BE2C (cell line): ENCODE data around the gene SLC39A7.

ENCODE experiments used
- DNase-seq: peaks from one replicate; pipeline ENCODE4 v3.0.0-alpha.2; 2020
- H3K27me3 ChIP-seq: fragments of 250-450 bp; sonication (Bioruptor Pico); 2 replicates; pipeline ENCODE4 v1.5.1; 2020; ENCODE audit warnings: mild to moderate bottlenecking
- H3K36me3 ChIP-seq: fragments of 250-450 bp; sonication (Bioruptor Pico); 2 replicates; pipeline ENCODE4 v1.5.1; 2020; ENCODE audit warnings: mild to moderate bottlenecking
- H3K4me1 ChIP-seq: fragments of 250-450 bp; sonication (Bioruptor Pico); 2 replicates; pipeline ENCODE4 v1.5.1; 2020
- H3K4me3 ChIP-seq: 2 replicates; pipeline ENCODE4 v1.5.1; 2011; ENCODE audit warnings: low read depth, low read length
- H3K9me3 ChIP-seq: fragments of 250-450 bp; sonication (Bioruptor Pico); 2 replicates; pipeline ENCODE4 v1.5.1; 2020
- CTCF ChIP-seq: IDR thresholded peaks from 2 replicates; pipeline ENCODE4 v1.5.1; 2012; ENCODE audit warnings: mild to moderate bottlenecking, low read depth, low read length

Gene SLC39A7

DNA sequence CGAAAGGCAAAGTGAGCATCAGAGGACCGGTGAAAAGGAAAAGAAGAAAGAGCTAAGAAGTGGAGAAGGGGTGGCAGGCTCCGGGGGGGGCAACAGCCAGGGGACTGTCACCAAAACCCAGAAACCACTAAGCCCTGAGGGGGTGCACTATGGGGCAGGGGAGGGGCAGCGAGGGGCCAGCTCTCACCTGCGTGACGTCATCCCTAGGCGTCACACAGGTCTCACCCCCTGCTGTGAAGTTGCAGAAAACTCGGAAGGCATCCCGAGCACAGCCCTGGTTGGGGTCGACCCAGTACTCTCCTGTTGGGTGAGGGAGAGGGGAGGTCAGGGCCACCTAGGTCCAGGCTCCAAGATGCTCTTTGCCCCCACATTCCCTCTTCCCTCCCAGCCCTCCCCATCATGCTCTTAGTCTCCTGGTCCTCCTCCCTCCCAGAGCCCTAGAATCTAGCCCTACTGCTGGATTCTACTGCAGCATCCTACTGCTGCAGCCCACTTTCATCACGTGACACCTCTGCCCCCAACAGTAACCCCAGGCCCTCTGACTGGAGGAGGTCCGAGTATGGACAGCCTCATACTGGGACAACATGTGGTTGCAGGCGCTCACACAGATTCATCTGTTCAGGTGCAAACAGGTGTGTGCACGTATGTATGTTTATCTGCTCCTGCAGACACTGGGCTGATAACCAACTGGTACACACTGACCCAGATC, 35.8 kb upstream of the SLC39A7 start:
- H3K9me3 ChIP-seq, result no peaks in the 10 kb centered on the region
- H3K4me1 ChIP-seq, result peaks cover under 1% of the 10 kb centered on the region; the same call in 1 of the 2 replicates
- H3K36me3 ChIP-seq, result no peaks in the 10 kb centered on the region
- no peak for TF ChIP-seq CTCF
- DNase-seq, result no peak
- no peaks in the 10 kb centered on the region for H3K27me3 ChIP-seq
- no peak overlapping the region for H3K4me3 ChIP-seq

DNA sequence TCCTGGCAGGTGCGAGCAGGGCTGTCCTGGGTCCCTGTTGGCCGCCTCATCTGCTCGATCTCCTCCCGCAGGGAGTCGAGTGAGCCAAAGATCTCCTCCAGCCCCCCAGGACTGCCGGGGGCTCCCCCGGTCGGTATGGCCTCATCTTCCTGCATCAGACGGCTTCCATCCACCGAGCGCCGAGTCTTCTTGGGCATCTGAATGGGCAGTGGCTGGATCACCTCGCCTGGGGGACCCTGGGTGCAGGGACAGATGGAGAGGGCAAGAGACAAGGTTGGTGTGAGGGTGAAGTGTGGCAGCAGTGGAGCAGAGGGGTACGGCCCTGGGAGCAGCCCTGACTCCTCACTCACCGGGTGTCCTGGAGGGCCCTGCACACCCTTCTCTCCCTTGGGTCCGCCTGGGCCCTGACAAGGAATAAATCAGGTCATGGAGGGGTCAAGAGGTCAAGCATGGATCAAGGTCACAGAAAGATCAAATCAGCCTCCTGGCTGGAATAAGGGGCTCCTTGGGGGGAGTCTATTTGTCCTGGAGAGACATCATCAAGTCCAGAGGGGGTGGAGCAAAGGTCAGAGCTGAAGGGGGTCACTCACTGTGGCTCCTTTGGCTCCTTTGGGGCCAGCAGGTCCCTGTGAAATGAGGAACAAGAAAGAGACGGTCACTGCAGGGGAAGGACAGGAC, 34.9 kb upstream of the SLC39A7 start:
- H3K4me1 ChIP-seq, result peaks cover 3% of the 10 kb centered on the region; the same call in 1 of the 2 replicates
- no peak for DNase-seq
- no peak overlapping the region for H3K4me3 ChIP-seq
- no peaks in the 10 kb centered on the region for H3K36me3 ChIP-seq
- H3K27me3 ChIP-seq, result no peaks in the 10 kb centered on the region
- no peak for TF ChIP-seq CTCF
- H3K9me3 ChIP-seq, result no peaks in the 10 kb centered on the region

GRCh38 chr6:33166363-33166762, 34.3 kb upstream of the SLC39A7 start:
- no peak for DNase-seq
- H3K4me3 ChIP-seq, result no peak overlapping the region
- H3K27me3 ChIP-seq, result no peaks in the 10 kb centered on the region
- no peaks in the 10 kb centered on the region for H3K9me3 ChIP-seq
- H3K36me3 ChIP-seq, result no peaks in the 10 kb centered on the region
- no peak for TF ChIP-seq CTCF
- H3K4me1 ChIP-seq, result peaks cover 3% of the 10 kb centered on the region; the same call in 1 of the 2 replicates

DNA sequence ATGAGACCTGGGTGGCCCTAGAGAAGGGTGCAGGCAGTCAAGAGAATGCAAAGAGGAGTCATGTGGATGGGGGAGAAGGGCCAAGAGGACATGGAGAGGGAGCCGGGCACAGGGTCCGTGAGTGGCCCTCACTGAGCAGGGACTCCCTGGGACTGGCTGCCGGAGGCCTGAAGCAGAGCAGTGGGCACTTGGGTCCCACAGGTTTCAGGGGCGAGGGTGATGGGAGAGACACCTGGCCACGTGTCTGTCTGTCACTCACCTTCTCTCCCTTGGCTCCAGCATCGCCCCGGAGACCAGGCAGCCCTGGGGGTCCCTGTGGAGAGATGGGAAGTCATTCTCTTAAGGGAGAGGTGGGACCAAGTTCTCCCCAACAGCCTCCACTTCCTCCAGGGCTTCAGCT, 33.9 kb upstream of the SLC39A7 start:
- no peak for DNase-seq
- TF ChIP-seq CTCF, result no peak
- Histone ChIP-seq H3K36me3 (no peaks in the 10 kb centered on the region), H3K4me3 (no peak overlapping the region), H3K9me3 (no peaks in the 10 kb centered on the region), H3K4me1 (peaks cover 3% of the 10 kb centered on the region; the same call in 1 of the 2 replicates), H3K27me3 (no peaks in the 10 kb centered on the region)

GRCh38 chr6:33167374-33168283, 33.0 kb upstream of the SLC39A7 start:
- Histone ChIP-seq H3K27me3 (no peaks in the 10 kb centered on the region), H3K9me3 (no peaks in the 10 kb centered on the region), H3K36me3 (no peaks in the 10 kb centered on the region), H3K4me3 (no peak overlapping the region), H3K4me1 (peaks cover 3% of the 10 kb centered on the region; the same call in 1 of the 2 replicates)
- DNase-seq, result no peak
- no peak for TF ChIP-seq CTCF
